HepG2 (cell line): ENCODE measurements around the gene C1QBP. TPM values are rescaled to one million over a fixed set of nuclear protein-coding genes. Genes with fewer than 3 reads are reported as not detected.

Experiments used
- DMAP1 ChIP-seq: IDR thresholded peaks from 2 replicates; pipeline ENCODE4 v1.6.1; 2016
- ELF4 ChIP-seq: sonication (generic); formaldehyde crosslinking; IDR thresholded peaks from 2 replicates; pipeline ENCODE4 v1.5.0; 2020; ENCODE audit warnings: missing genetic modification reagents, mild to moderate bottlenecking, moderate library complexity, borderline replicate concordance
- IKZF4 ChIP-seq: sonication (generic); formaldehyde crosslinking; IDR thresholded peaks from 2 replicates; pipeline ENCODE4 v1.5.1; 2020; ENCODE audit warnings: borderline replicate concordance, mild to moderate bottlenecking, low read depth, missing genetic modification reagents; ENCODE audit errors: not compliant biosample characterization
- KLF13 ChIP-seq: sonication (generic); formaldehyde crosslinking; IDR thresholded peaks from 2 replicates; pipeline ENCODE4 v1.4.0; 2020; ENCODE audit warnings: mild to moderate bottlenecking, missing genetic modification reagents
- KMT2A ChIP-seq: sonication (generic); formaldehyde crosslinking; IDR thresholded peaks from 2 replicates; pipeline ENCODE4 v1.4.0; 2020; ENCODE audit warnings: missing genetic modification reagents
- RAD51 ChIP-seq: fragments of 450-650 bp; IDR thresholded peaks from 2 replicates; pipeline ENCODE4 v1.6.1; 2016; ENCODE audit warnings: borderline replicate concordance
- TEAD2 ChIP-seq: sonication (generic); formaldehyde crosslinking; IDR thresholded peaks from 2 replicates; pipeline ENCODE4 v1.9.0; 2021; ENCODE audit warnings: missing genetic modification reagents
- ZC3H4 ChIP-seq: sonication (generic); formaldehyde crosslinking; IDR thresholded peaks from 2 replicates; pipeline ENCODE4 v1.4.0; 2020; ENCODE audit warnings: missing genetic modification reagents, borderline replicate concordance
- ZNF264 ChIP-seq: sonication (generic); formaldehyde crosslinking; IDR thresholded peaks from 2 replicates; pipeline ENCODE4 v1.4.0; 2020; ENCODE audit warnings: missing genetic modification reagents
- ZNF3 ChIP-seq: IDR thresholded peaks from 2 replicates; pipeline ENCODE4 v1.7.0; 2017; ENCODE audit warnings: inconsistent platforms
- ZNF326 ChIP-seq: sonication (generic); formaldehyde crosslinking; IDR thresholded peaks from 2 replicates; pipeline ENCODE4 v1.4.0; 2020; ENCODE audit warnings: missing genetic modification reagents, borderline replicate concordance
- ZNF337 ChIP-seq: sonication (generic); formaldehyde crosslinking; IDR thresholded peaks from 2 replicates; pipeline ENCODE4 v1.5.1; 2020; ENCODE audit warnings: missing genetic modification reagents, low read depth, mild to moderate bottlenecking, borderline replicate concordance
- ZNF431 ChIP-seq: sonication (generic); formaldehyde crosslinking; IDR thresholded peaks from 2 replicates; pipeline ENCODE4 v1.9.0; 2022; ENCODE audit warnings: missing genetic modification reagents, low read depth, mild to moderate bottlenecking, borderline replicate concordance
- ZNF460 ChIP-seq: sonication (generic); formaldehyde crosslinking; IDR thresholded peaks from 2 replicates; pipeline ENCODE4 v1.5.1; 2020; ENCODE audit warnings: missing genetic modification reagents, mild to moderate bottlenecking, borderline replicate concordance
- ZNF530 ChIP-seq: sonication (generic); formaldehyde crosslinking; IDR thresholded peaks from 2 replicates; pipeline ENCODE4 v1.5.0; 2020; ENCODE audit warnings: low read depth, mild to moderate bottlenecking, missing genetic modification reagents
- ZNF564 ChIP-seq: sonication (generic); formaldehyde crosslinking; IDR thresholded peaks from 2 replicates; pipeline ENCODE4 v1.8.1; 2023; ENCODE audit warnings: mild to moderate bottlenecking, missing genetic modification reagents
- ZNF768 ChIP-seq: sonication (generic); formaldehyde crosslinking; IDR thresholded peaks from 2 replicates; pipeline ENCODE4 v1.4.0; 2020; ENCODE audit warnings: missing genetic modification reagents
- polyA plus RNA-seq, 8 experiments: library from polyadenylated mRNA; depleted of rRNA in 3 of 8; stranded (reverse) in 7 of 8; unstranded in 1 of 8; fragments of >200 nt; fragmentation: Illumina TruSeq in 4 of 8; extraction: Trizol in 4 of 8; gene quantifications; 2 replicates each; pipeline versions ENCODE4 v1.2.1 to v1.2.3, GENCODE V29; 2011 to 2016; ENCODE audit warnings: low read depth in 4 of 8, missing spikeins in 1 of 8, mixed read lengths in 1 of 8; ENCODE audit not compliant: insufficient read depth in 1 of 8
- total RNA-seq, 5 experiments: library from RNA; depleted of rRNA; stranded (reverse); fragments of >200 nt; fragmentation: Illumina TruSeq; extraction: Trizol; gene quantifications; 2 replicates each; pipeline ENCODE4 v1.2.3, GENCODE V29; 2016; ENCODE audit warnings: low read depth in 1 of 5
- TF ChIP-seq, protein P1 (sequence below): sonication (generic); formaldehyde crosslinking; IDR thresholded peaks from 2 replicates; pipeline ENCODE4 v1.9.0; 2022; ENCODE audit warnings: low read depth, missing genetic modification reagents
- TF ChIP-seq, protein P2 (sequence below): sonication (generic); formaldehyde crosslinking; IDR thresholded peaks from 2 replicates; pipeline ENCODE4 v1.5.1; 2020; ENCODE audit warnings: missing genetic modification reagents, mild to moderate bottlenecking, borderline replicate concordance
- TF ChIP-seq, protein P3 (sequence below): sonication (generic); formaldehyde crosslinking; IDR thresholded peaks from 2 replicates; pipeline ENCODE4 v1.4.0; 2020; ENCODE audit warnings: missing genetic modification reagents, borderline replicate concordance

The C1QBP gene
- total and polyA plus RNA-seq, 2 of the 13 experiments (the other 11 are each of a cell fraction or from before 2014, with no cell fraction given): 219 to 680 TPM

DNA sequence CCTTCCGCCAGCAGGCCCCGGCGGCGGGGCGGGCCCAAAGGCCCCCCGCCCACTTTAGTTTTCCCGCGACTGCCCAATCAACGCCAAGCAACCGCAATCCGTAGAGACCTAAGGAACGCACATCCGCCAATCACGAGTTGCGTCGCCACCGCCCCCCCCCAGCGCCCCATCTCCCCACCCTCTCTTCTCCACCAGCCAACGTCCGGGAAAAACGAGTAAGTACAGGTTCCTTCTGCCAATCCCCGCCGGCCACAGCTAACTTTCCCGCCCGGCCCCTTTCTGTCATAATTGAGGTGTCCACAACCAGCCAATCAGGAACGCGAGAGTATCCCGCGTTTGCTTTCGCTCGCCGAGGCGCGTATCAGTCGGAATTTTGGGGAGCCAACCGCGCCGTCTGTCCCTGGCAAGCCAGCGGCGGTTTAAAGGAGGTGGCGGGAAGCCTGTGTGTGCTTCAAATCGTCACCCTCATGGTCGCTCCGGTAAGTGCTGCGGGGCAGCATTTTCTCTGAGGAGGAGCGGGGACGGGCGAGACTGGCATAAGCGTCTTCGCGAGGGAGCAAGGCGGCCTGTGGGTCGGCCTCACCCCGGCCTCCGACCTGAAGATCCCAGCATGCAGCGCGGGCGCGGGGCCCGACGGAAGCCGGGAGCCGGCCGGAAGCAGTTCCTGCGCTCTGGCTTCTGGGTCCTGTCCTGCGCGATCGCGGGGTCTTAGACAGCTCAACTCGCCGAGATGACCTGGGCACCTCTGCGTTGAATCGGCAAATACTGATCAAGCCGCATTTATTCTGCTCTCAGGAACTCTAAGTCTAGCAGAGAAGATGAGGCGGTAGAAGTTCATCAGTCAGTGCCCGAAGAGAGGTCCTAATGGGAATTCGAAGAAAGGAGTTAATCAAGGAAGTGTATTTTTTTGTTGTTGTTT lies 47.5 kb upstream of the C1QBP start, which contains the start of gene MIS12 (continued):
- TF ChIP-seq, protein P1, sequence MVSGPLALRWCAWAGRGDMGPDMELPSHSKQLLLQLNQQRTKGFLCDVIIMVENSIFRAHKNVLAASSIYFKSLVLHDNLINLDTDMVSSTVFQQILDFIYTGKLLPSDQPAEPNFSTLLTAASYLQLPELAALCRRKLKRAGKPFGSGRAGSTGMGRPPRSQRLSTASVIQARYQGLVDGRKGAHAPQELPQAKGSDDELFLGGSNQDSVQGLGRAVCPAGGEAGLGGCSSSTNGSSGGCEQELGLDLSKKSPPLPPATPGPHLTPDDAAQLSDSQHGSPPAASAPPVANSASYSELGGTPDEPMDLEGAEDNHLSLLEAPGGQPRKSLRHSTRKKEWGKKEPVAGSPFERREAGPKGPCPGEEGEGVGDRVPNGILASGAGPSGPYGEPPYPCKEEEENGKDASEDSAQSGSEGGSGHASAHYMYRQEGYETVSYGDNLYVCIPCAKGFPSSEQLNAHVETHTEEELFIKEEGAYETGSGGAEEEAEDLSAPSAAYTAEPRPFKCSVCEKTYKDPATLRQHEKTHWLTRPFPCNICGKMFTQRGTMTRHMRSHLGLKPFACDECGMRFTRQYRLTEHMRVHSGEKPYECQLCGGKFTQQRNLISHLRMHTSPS (CRISPR knock-in tag): no peak
- TF ChIP-seq ZNF326 (no peak), ZNF3 (CRISPR knock-in tag) (no peak), ZC3H4 (CRISPR knock-in tag) (no peak), ZNF337 (CRISPR knock-in tag) (no peak), DMAP1 (CRISPR knock-in tag) (peak; percentile 85; the same call in 1 of the 2 replicates), ZNF431 (CRISPR knock-in tag) (no peak), ZNF564 (CRISPR knock-in tag) (no peak), KMT2A (CRISPR knock-in tag) (peak; percentile 81; the same call in 1 of the 2 replicates), ZNF460 (CRISPR knock-in tag) (no peak; the same call in 1 of the 2 replicates), IKZF4 (CRISPR knock-in tag) (no peak), ZNF530 (CRISPR knock-in tag) (no peak), RAD51 (no peak), KLF13 (no peak), ELF4 (CRISPR knock-in tag) (no peak; the same call in 1 of the 2 replicates), TEAD2 (CRISPR knock-in tag) (peak; percentile 86; the same call in 1 of the 2 replicates), ZNF768 (CRISPR knock-in tag) (peak; percentile 73; the same call in 1 of the 2 replicates), ZNF264 (CRISPR knock-in tag) (peak; percentile 61; the same call in 1 of the 2 replicates)
- TF ChIP-seq, protein P2, sequence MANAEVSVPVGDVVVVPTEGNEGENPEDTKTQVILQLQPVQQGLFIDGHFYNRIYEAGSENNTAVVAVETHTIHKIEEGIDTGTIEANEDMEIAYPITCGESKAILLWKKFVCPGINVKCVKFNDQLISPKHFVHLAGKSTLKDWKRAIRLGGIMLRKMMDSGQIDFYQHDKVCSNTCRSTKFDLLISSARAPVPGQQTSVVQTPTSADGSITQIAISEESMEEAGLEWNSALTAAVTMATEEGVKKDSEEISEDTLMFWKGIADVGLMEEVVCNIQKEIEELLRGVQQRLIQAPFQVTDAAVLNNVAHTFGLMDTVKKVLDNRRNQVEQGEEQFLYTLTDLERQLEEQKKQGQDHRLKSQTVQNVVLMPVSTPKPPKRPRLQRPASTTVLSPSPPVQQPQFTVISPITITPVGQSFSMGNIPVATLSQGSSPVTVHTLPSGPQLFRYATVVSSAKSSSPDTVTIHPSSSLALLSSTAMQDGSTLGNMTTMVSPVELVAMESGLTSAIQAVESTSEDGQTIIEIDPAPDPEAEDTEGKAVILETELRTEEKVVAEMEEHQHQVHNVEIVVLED (CRISPR knock-in tag): peak; percentile 77
- TF ChIP-seq, protein P3, sequence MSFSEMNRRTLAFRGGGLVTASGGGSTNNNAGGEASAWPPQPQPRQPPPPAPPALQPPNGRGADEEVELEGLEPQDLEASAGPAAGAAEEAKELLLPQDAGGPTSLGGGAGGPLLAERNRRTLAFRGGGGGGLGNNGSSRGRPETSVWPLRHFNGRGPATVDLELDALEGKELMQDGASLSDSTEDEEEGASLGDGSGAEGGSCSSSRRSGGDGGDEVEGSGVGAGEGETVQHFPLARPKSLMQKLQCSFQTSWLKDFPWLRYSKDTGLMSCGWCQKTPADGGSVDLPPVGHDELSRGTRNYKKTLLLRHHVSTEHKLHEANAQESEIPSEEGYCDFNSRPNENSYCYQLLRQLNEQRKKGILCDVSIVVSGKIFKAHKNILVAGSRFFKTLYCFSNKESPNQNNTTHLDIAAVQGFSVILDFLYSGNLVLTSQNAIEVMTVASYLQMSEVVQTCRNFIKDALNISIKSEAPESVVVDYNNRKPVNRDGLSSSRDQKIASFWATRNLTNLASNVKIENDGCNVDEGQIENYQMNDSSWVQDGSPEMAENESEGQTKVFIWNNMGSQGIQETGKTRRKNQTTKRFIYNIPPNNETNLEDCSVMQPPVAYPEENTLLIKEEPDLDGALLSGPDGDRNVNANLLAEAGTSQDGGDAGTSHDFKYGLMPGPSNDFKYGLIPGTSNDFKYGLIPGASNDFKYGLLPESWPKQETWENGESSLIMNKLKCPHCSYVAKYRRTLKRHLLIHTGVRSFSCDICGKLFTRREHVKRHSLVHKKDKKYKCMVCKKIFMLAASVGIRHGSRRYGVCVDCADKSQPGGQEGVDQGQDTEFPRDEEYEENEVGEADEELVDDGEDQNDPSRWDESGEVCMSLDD: peak; percentile 93
